Endometrial microvascular endothelial cells (primary cell): ENCODE data around the gene MPO. TPM values are rescaled to one million over a fixed set of nuclear protein-coding genes. Genes with fewer than 3 reads are reported as not detected.

ENCODE experiments used
- in situ Hi-C: cut with HindIII; loops from 2 replicates; pipeline ENCODE4 v1.10.0; 2017; ENCODE audit warnings: low sequenced_read_pairs, low pct_unique_long_range_greater_than_20kb; ENCODE audit errors: inconsistent ontology term
- total RNA-seq: library from RNA; depleted of rRNA; stranded (reverse); fragments of >200 nt; gene quantifications from one replicate; pipeline ENCODE4 v1.2.3, GENCODE V29; 2015; ENCODE audit errors: inconsistent ontology term

The MPO gene
- total RNA-seq, 1 donor from 2014 or later = not detected

DNA sequence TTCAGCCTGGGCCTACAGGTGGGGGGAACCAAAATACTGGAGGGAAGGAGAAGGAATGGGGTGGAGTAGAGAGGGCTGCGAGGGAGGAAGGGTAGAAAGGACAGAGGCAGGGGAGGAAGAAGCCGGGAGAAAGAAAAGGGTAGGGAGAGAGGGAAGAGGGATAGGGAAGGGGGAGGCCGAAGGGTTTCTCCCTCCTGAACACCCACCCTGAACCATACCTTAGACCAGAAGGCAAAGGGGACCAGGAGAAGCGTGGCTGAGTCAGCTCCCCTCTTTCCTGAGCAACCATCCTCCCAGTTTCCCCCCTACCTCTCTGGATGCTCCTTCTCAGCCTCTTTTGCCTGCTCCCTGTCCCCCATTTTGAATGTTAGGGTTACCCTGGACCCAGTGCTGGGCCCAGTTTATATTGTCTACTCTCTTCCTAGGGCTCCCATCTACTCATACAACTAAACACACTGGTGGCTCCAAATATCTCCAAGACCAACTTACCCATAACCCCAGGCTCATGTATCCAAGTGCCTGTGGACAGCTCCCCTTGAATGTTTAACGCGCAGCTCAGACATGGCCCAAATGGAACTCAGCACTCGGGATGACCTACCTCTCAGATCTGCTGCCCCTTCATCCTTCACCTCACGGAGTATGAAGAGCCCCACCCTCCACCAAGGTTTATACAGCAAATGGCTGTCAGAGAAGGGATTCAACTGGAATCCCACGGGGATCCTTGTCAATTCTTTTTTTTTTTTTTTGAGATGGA is 40.0 kb upstream of the MPO start:
- in situ Hi-C loops = no loop called here

- in situ Hi-C loops = no loop called here
Measured at GRCh38 chr17:58320163-58320558, 39.4 kb upstream of the MPO start.

GRCh38 chr17:58319173-58320162 is 38.7 kb upstream of the MPO start:
- in situ Hi-C loops = no loop called here

- in situ Hi-C loops = no loop called here
Measured at GRCh38 chr17:58318627-58319172, 38.0 kb upstream of the MPO start.

DNA sequence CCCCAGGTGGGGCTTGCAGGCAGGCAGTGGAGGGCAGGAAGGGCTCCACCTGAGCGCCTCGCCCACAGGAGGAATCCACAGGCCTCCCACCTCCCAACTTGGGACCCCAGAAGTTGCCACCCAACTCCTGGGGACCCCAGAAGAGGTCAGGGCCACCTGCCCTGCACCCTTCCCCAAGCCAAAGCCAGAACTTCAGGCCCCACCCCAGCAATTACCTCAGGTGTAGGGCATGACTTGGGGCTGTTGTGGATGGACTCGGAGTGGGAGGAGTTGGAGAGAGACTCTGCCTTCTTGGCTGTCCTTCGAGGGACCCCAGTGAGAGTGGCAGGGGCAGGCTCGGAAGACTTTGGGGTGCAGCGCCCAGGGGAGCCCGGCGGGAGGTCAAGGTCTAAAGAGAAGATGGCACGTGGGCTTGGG is 37.3 kb upstream of the MPO start:
- in situ Hi-C loops = no loop called here

- in situ Hi-C loops = no loop called here
Measured at GRCh38 chr17:58317421-58318064, 36.8 kb upstream of the MPO start.

GRCh38 chr17:58316260-58316960 is 35.7 kb upstream of the MPO start:
- in situ Hi-C loops = no loop called here

DNA sequence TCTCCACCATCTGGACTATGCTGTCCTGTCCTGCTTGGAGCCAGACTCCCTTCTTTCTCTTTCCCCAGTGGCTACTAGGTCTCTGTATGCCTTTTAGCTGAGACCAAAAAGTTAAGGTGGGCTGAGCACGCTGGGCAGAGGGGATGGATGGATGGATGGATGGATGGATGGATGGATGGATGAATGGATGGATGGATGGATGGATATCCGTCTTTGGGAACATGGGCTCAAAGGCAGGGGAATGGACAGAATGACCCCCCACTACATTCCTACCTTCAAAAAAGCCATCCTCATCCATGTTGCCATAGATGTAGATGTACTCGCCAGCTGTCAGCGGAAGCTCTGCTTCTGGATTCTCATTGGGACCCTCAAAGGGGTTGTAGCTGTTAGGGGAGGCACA is 35.0 kb upstream of the MPO start:
- in situ Hi-C loops = no loop called here

DNA sequence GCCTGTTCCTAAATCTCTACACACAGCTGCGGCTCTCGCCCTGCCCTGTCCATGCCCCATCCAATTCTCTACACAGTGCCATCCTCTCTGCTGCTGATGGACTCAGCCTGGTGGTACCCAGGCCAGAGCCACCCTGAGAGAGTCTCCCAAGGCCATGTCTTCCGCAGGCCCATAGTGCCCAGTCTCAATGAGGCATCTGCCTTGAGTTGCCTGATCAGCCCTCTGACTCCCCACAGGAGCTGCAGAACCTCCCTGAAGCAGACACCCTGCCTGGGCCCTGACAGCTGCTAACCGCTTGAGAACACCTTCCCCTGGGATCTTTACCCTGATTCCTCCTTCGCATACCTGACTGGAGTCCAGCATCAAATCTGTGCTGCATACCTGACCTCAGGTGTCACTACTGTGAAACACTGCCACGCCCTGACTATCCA is 34.6 kb upstream of the MPO start:
- in situ Hi-C loops = no loop called here

DNA sequence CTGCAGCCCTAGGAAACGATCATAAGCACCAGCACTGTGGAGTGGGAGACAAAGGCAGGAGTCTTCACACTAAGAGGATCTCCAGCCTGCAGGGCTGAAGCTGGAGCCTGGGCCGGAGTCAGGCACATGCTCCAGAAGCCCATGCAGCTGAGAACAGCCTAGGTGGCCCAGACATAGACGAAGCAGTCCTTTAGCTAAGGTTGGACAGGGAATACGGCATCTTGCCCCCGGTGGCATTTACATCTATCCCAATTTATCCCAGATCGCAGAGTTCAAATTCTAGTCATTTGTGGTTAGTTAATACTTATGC is 33.9 kb upstream of the MPO start:
- in situ Hi-C loops = no loop called here

DNA sequence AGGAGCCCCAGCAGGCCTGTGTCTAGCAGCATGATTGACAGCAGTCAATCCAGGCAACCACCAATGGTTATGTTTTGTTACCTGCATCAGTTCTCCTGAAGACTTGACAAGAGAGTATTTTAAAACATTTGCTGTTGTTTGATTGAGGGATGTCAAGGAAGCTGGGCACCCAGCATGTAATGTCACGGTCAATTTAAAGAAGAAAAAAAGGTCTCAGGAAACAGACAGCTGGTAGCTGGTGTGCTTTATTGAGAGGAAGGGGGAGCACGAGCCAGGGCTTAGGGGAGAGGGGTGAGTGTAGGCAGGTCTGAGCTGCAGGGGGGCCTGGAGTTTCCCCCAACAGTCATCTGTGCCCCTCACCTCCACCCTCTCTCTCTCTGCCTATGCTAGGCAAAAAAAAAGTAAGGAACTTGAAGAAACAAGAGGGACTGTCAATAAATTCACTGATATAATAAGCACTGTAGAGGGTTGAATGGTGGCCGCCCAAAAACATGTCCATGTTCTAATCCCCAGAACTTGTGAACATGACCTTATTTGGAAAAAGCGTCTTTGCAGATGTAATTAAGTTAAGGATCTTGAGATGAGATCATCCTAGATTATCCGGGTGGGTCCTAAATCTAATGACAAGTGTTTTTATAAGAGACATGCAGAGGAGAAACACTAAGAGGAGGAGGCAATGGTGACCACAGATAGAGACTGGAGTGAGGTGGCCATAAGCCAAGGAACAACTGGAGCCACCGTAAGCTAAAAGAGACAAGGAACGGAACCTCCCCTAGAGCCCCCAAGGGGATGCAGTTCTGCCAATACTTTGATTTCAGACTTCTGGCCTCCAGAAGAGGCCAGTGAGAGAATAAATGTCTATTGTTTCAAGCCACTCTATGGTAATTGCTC is 33.3 kb upstream of the MPO start:
- in situ Hi-C loops = no loop called here

- in situ Hi-C loops = no loop called here
Measured at GRCh38 chr17:58312829-58313228, 32.1 kb upstream of the MPO start.

- in situ Hi-C loops = no loop called here
Measured at GRCh38 chr17:58312021-58312630, 31.4 kb upstream of the MPO start.

GRCh38 chr17:58311429-58311894 is 30.7 kb upstream of the MPO start:
- in situ Hi-C loops = no loop called here

DNA sequence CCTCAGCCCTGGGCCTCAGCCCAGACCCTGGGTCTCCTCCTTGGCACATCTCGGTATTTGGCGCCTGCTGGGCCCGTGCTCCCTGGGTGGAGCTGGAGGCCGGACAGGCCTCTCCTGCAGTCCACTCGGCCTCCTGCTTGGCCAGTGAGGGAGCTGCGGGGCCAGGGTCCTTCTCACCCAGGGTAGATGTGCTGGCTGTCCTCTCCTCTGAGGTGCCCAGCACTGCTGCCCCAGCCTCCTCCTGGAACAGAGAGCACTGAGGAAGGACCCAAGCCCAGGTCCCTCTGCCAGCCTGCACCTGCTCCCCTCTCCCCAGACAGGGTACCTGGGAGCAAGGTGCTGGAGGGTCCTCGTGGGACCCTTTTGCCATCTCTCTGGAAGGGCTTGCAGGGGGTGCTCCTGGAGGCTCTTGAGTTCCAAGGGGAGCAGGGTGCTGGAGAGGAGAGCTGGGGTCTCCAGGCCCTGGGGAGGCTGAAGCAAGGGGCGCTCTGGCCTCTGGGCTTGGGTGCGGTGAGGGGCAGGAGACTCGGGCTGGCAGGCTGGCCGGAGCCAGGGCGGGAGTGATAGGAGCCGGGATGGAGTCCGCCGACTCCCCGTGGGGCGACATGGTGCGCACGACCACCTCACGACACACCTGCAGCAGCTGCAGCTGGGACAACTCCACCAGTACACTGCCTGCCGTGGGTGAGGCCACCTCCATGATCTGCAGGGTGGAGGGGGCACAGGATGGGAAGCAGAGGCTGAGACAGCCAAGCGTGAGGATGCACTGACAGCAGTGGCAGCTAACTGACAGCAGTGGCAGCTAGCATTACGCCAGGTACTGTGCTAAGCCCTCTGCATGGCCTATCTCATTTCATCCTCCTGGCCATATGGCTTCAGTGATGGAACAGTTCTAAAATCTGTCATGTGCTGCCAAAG is 30.0 kb upstream of the MPO start:
- in situ Hi-C loops = no loop called here

DNA sequence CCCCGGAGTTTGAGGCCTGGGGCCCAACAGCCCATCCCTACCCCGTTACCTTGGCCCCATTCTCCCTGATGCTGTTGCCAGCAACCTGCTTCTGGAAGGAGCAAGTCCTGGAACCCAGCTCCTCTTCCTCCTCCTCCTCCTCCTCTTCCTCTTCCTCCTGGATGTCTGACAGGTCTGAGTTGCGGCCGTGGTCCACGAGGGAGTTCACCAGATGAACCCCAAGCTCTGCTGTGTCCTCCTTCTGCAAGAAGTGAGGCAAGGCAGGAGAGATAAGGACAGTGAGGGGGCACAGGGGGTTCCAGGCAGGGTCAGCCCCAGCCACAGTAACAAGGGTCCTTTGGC is 29.2 kb upstream of the MPO start:
- in situ Hi-C loops = no loop called here
